ENCODE results near the gene MAP2K4.

The MAP2K4 gene

GRCh38 chr17:12085076-12085949 is 64.6 kb downstream of the MAP2K4 start:
- in situ Hi-C loops (cut with HindIII; ENCODE audit: low sequenced_read_pairs), result no loop called here

- in situ Hi-C loops (cut with HindIII; ENCODE audit: low sequenced_read_pairs), result no loop called here
Observed at GRCh38 chr17:12088035-12088434, 67.4 kb downstream of the MAP2K4 start.

GRCh38 chr17:12089809-12090384 is 69.2 kb downstream of the MAP2K4 start:
- in situ Hi-C loops (cut with HindIII; ENCODE audit: low sequenced_read_pairs), result no loop called here

GRCh38 chr17:12094336-12094735 is 73.7 kb downstream of the MAP2K4 start:
- in situ Hi-C loops (cut with HindIII; ENCODE audit: low sequenced_read_pairs), result no loop called here

GRCh38 chr17:12095522-12095921 is 74.8 kb downstream of the MAP2K4 start:
- in situ Hi-C loops (cut with HindIII; ENCODE audit: low sequenced_read_pairs), result no loop called here

- in situ Hi-C loops (cut with HindIII; ENCODE audit: low sequenced_read_pairs), result no loop called here
Observed at GRCh38 chr17:12097326-12097725, 76.6 kb downstream of the MAP2K4 start.

GRCh38 chr17:12098568-12098967 is 77.9 kb downstream of the MAP2K4 start:
- in situ Hi-C loops (cut with HindIII; ENCODE audit: low sequenced_read_pairs), result no loop called here

GRCh38 chr17:12099412-12099811 is 78.7 kb downstream of the MAP2K4 start:
- in situ Hi-C loops (cut with HindIII; ENCODE audit: low sequenced_read_pairs), result no loop called here

- in situ Hi-C loops (cut with HindIII; ENCODE audit: low sequenced_read_pairs), result no loop called here
Observed at GRCh38 chr17:12104831-12105230, 84.2 kb downstream of the MAP2K4 start.

GRCh38 chr17:12107905-12108304 is 87.2 kb downstream of the MAP2K4 start:
- in situ Hi-C loops (cut with HindIII; ENCODE audit: low sequenced_read_pairs), result no loop called here

- in situ Hi-C loops (cut with HindIII; ENCODE audit: low sequenced_read_pairs), result no loop called here
Observed at GRCh38 chr17:12110906-12111305, 90.2 kb downstream of the MAP2K4 start.

GRCh38 chr17:12113156-12113555 is 92.5 kb downstream of the MAP2K4 start:
- in situ Hi-C loops (cut with HindIII; ENCODE audit: low sequenced_read_pairs), result no loop called here

- in situ Hi-C loops (cut with HindIII; ENCODE audit: low sequenced_read_pairs), result no loop called here
Observed at GRCh38 chr17:12114686-12115418, 94.2 kb downstream of the MAP2K4 start.

- in situ Hi-C loops (cut with HindIII; ENCODE audit: low sequenced_read_pairs), result no loop called here
Observed at GRCh38 chr17:12116143-12116542, 95.5 kb downstream of the MAP2K4 start.

- in situ Hi-C loops (cut with HindIII; ENCODE audit: low sequenced_read_pairs), result no loop called here
Observed at GRCh38 chr17:12118617-12119016, 97.9 kb downstream of the MAP2K4 start.

GRCh38 chr17:12122075-12122474 is 101.4 kb downstream of the MAP2K4 start:
- in situ Hi-C loops (cut with HindIII; ENCODE audit: low sequenced_read_pairs), result no loop called here

- in situ Hi-C loops (cut with HindIII; ENCODE audit: low sequenced_read_pairs), result no loop called here
Observed at GRCh38 chr17:12127177-12127576, 106.5 kb downstream of the MAP2K4 start.

- in situ Hi-C loops (cut with HindIII; ENCODE audit: low sequenced_read_pairs), result no loop called here
Observed at GRCh38 chr17:12127667-12128066, 107.0 kb downstream of the MAP2K4 start.

GRCh38 chr17:12128946-12129345 is 108.3 kb downstream of the MAP2K4 start:
- in situ Hi-C loops (cut with HindIII; ENCODE audit: low sequenced_read_pairs), result no loop called here

- in situ Hi-C loops (cut with HindIII; ENCODE audit: low sequenced_read_pairs), result no loop called here
Observed at GRCh38 chr17:12133183-12133582, 112.5 kb downstream of the MAP2K4 start.

- in situ Hi-C loops (cut with HindIII; ENCODE audit: low sequenced_read_pairs), result no loop called here
Observed at GRCh38 chr17:12134101-12134500, 113.4 kb downstream of the MAP2K4 start.

GRCh38 chr17:12134587-12134986 is 113.9 kb downstream of the MAP2K4 start:
- in situ Hi-C loops (cut with HindIII; ENCODE audit: low sequenced_read_pairs), result no loop called here

All from endothelial cell of hepatic sinusoid (primary cell).